ENCODE results near the gene L3MBTL4.
A peak's percentile ranks its signal among the peaks of the same experiment; 100 is the strongest.

L3MBTL4 gene

DNA sequence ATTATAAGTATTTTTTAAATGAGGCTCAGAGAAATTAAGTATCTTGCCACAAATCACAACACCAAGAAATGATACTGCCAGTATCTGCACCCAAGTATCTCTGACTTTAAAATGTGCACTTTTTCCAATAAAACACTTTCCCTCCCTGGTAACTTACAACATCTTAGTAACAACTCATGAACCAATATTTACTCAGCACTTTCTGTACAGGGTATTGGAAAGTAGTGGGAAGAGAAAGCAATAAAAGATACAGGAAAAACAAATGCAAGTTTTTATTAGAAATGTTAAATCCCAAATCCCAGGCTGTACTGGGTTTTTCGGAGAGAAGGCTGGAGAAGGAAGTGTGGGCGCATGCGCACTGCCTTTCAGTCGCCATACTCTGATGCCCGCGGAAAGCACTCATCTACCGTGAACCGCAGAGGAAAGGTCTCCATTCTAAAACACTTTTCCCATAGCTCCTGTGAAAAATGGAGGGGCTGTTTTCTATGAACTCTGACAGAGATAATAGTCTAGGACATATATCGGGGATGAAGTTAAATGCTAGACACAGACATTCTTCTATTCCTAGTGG, 52.1 kb downstream of the L3MBTL4 start:
- DNase-seq: no peak

DNA sequence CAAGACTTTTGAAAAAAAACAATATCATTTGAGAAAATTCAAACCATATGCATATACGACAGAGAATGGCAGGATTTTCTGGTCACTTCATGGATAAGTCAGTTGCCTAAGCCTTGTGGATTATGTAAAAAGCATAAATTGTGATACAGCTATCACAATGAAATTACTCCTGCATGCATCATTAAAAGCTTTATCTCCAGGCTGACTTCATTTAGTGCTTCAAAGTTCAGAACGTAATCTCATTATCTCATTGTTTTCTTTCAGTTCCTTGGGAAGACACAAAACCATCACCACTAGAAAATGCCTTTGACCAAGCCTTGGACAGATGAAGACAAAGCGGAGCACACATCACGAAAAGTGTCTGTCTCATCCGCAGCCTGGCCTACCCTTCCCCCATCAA, 57.0 kb downstream of the L3MBTL4 start:
- DNase-seq: no peak

DNA sequence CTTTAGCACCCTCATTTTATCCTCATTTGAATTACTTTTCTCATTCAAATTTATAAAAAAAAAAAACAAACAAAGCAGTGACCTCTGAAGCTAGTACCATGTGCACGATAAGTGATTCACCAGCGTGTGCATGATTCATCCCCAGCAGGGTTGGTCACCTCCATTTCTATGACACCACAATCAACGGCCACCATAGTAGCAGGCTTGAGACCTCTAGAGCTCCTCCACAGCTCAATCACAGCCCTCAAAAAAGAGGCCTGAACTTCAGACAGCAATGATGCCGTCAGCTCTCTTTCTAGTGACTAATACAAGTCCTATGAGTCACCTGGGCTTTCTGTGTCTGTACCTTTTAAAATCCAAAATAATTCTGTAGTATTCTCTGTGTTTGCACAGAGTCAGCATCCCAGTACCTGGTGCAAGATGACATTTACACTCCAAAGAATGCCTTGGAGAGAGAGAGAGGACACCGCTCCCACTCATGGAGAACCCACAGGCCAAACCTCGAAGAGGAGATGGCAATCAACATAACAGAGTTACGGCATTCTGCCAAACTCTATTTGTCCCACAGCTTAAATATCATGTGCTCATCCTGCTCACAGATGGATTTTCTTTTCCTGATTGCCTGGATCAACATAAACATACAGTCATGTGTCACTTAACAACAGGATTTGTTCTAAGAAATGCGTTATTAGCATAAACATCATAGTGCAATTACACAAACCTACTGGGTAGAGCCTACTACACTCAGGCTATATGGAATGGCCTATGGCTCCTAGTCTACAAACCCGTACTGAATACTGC, 58.7 kb downstream of the L3MBTL4 start:
- no peak for DNase-seq

DNA sequence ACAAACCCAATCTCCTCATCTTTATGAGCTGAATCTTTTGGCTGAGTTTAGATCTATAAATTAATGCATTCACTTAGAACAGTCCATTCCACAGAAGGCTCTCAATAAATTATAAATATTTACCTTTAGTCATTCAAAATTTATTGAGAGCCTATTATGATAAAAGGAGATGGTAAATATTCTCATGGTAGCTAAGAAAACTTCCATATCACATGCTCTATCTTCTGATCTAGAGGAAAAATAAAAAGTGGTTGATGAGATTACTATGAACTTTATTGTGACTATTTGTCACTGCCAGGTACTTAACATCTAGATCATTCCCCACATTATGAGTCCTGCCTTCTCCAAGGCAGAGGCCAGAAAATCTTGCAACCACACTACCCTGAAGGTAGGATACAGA, 62.4 kb downstream of the L3MBTL4 start:
- no peak for DNase-seq

DNA sequence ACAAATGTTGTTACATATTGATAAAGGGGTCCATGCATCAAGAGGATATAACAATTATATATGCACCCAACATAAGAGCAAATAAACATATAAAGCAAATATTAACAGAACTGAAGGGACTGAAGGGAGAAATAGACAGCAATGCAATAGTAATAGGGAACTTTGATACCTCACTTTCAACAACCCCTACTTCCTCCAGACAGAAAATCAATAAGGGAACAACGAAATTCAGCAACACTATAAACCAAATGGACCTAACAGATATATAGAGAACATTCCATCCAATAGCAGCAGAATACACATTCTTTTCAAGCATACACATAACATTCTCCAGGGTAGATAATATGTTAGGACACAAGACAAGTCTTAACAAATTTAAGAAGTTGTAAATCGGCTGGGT, 71.7 kb downstream of the L3MBTL4 start:
- DNase-seq: no peak

DNA sequence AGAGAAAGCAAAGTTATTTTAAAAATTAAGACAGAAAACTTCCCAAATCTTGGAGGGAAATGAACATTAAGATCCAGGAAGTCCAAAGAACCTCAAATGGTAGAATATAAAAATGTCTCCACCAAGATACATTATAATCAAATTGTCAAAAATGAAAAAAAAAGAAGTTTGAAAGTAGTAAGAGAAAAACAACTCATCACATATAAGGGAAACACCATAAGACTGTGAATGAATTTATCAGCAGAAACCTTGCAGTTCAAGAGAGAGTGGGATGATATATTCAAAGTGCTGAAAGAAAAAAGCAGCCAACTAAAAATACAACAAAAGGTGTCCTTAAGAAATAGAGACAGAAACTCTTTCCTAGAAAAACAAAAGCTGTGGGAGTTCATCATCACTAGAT, 73.0 kb downstream of the L3MBTL4 start:
- DNase-seq: no peak

DNA sequence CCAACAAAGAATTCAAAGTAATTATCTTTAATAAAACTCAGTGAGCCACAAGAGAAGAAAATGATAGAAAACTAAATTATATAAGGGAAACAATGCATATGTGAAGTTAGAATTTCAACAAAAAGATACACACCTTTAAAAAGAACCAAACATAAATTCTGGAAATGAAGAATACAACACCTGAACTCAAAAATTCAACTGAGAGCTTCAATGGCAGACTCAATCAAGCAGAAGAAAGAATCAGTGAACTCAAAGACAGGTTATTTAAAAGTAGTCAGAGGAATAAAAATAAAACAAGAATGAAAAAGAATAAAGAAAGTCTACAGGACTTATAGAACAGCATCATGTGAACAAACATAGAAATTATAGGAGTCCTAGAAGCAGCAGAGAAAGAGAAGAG, 73.4 kb downstream of the L3MBTL4 start:
- DNase-seq: no peak

DNA sequence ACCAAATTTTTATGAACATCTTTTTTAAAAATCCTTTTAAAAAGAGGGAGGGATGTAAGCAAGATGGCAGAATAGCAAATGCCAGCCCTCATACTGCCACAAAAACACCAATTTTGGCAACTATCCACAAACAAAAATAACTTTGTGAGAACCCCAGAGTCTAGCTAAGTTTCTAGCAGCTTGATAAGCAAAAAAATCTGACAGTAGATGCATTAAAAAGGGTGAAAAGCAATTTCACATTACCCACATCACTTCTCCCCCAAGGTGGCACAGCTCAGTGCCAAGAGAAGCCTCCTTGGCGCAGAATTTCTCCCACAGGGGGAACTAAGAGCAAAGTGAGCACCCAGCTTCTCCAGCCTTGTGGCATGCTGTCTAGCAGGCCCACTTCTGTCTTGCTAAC, 74.6 kb downstream of the L3MBTL4 start:
- no peak for DNase-seq

DNA sequence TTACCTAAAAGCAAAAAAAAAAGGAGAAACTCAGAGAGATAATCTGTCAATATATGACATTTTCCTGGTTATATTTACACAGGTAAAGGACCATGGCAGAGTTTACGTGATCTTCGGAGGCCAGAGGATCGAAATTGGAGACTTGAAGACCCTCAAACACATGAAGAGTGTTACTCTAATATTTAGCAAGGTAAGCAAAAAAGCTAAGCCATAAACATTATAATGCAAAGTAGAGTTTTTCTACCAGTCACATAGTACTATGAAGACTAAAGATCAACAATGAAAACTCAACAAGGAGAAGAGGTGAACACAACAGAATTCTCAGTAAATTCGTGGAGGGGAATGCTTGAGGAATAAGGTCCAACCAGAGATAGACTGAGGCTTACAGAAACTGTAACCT, 78.5 kb downstream of the L3MBTL4 start:
- no peak for DNase-seq

DNA sequence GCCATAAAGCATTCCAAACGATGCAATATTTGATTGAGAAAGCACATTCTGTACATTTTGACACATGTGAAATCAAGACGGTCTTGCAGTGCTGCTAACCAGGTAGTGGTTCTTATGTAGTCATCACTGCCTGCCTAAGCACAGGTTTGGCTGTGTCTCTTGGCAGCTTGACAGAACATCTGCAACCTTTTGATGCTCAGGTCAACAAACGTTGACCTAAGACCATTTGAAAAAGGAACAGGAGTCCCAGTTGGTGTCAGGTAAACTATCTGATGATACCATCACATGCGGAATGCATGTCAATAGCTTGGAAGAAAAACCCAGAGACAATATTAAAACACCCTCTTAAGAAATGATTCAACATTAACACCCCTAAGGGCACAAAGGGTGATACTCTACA, 80.7 kb downstream of the L3MBTL4 start:
- DNase-seq: no peak

DNA sequence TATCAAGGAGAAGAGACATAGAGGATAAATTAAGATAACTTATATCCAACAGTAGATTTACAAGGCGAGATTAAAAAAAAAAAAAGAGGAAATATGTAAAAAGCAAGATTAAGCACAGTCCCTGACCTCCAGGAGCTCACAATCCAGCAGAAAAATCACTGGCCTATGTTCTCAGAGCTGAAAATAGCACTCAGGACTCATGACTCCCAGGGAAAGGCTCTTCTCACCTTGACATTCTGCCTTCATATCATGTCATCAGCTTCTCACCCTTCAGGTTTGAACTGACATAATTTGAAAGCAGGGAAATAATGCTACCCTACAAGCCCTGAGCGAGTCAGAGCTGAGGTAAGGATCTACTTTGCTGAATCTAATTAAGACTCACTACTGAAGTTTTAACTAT, 82.8 kb downstream of the L3MBTL4 start:
- no peak for DNase-seq

DNA sequence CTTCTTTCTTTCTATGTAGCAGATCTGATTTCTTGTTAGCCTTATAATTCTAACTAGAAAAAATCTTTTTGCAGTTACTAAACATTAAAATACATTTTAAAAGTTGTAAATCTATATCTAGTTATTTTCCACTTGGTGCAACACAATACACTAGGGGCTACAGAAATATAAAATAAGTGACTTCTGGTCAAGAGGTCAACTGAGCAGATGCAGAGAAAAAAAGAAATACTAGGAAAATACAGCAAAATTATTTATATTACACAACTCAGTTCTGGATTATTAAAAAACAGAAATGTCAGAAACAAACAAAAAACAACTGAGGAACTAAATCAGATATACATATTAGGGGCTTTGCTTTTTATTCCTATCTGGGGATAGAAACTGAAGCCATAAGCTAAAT, 83.9 kb downstream of the L3MBTL4 start:
- no peak for DNase-seq

DNA sequence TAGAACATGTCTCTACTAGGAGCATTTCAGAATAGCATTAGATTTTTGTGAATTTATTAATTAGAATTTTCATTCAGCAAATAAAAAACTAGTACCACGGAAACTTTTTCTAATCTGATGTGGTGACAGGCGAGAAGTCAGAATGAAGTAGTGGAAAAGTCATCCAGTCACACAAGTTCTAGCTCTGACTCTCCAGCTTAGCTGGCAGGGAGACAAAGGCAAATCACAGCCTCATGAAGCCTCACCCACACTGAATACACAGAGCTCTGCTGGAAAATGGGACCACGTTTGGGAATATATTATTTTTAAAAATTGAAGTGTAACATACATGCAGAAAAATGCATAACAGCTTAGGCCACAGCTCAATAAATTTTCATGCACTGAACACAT, 86.1 kb downstream of the L3MBTL4 start:
- no peak for DNase-seq

DNA sequence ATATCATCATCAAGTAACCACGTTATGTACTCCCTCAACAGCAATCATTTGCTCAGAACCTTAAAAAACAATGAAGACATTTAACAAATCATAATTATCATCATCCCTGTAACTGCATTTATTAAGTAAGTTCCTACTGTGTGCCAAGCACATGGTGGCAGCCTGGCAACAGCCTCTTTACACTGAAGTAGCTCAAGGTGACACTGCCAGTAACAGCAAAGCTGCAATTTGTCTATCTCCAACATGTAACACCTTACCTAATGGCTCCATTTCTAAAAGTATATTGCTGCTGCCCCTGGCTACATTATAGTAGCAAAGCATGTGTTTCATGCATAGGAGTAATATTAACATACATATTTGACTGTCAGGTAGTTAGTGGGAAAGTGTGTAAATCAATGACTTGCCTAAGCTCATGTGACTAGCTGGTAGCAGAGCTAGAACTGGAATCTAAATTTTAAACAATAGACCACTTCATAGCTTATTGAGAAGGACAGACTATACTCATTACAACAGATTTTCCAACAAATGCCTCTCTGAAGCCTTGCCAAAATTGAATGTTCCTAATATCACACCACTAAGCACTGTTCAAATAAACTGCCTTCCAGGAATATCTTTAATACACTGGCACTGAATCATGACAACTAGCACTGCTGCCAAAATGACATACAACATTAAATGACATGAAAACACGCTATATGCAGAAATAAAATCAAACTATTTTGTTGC, 86.7 kb downstream of the L3MBTL4 start:
- DNase-seq: no peak

DNA sequence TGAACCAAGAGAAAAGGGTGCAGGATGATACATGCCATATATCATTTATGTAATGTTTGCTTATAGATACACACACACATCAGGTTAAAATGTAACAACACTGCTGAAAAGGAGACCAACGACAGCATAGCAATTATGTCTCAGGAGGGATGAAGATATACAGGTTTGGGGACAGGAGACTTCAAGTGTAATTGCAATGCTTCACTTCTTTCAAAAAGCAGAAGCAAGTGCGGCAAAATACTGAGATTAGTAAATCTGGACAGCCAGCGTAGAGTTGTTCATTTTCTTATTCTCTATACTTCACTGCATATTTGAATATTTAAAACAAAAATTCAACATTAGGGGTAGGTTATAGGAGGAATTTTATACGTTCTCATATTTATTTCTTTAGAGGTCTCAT, 87.2 kb downstream of the L3MBTL4 start:
- DNase-seq: no peak

DNA sequence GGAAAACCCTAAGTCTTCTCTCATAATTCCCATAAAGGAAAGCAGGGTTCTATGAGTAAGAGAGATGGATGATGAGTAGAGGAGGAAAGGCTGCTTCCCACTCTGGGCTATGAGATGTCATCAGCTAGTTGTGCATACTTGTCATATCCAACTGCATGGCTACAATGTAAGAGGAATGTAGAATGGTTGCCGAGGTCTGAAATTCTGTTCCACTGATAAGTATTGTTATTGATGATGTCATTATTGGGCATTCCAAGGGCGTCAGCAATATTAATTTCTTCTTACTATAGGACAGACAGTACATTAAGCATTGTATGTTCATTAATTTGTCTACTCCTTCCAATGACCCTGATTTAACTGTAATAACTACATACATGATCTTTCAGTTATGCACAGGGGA, 88.1 kb downstream of the L3MBTL4 start:
- no peak for DNase-seq

DNA sequence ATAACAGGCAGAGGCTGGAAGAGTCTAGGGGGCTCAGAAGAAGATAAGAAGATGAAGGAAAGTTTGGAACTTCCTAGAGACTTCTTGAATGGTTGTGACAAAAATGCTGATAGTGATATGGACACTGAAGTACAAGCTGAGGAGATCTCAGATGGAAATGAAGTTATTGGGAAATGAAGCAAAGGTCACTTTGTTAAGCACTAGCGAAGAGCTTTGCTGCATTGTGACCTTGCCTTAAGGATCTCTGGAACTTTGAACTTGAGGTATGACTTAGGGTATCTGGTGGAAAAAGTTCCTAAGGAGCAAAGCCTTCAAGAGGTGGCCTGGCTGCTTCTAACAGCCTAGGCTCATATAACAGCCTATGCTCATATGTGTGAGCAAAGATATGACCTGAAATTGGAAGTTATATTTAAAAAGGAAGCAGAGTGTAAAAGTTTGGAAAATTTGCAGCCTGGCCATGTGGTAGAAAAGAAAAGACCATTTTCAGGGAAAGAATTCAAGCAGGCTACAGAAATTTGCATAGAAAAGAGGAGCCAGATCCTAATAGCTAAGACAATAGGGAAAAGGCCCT, 91.3 kb downstream of the L3MBTL4 start:
- DNase-seq: no peak

DNA sequence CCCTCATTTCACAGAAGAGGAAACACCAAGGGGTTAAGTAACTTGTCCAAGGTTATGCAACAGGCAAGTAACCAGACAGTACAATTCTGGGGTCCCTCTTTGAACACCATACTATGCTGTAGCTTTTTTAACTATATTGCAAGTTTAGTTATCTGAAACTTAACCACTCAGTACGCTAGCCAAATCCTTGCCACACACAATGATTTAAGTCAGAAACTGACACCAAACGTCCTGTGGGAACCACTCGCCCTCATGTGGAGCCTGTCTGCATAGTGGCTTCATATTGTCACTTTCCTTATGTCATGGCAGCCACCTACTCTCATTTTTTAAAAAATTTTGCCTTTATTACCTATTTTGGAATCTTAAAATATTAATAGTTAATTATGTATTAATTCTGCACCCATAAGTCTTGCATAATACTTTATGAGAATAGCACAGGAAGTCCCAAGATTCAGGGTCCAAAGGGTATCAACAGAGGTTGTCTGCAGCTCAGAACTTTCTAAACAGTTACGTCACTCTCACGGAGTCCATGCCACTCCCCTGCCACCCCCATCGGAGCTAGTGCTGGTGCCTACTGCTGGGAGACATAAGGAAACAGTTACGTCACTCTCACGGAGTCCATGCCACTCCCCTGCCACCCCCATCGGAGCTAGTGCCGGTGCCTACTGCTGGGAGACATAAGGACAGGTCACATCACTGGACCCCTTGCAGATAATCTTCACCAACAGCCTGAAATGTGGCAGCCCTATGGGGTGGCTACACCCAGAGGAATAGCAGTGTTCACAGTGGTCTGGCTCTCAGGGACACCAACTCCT, 99.0 kb downstream of the L3MBTL4 start:
- DNase-seq: peak; percentile 25

DNA sequence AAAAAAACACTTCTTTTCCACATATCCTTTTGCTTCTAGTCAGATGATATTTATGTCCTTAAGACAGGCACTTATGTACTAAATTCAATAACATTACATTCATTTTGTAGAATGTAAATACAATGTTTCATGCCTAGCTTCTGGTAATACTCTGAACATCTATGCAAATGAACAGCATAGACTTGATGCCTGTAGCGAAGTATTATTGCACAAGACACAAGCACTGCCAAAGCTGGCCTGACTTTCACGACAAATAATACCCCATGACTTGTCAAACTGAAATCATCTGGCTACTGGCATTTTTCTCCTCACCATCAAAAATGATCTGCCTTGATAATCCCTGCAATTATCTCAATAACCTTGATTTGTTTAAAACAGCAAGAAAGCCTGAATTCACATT, 101.3 kb downstream of the L3MBTL4 start:
- DNase-seq: no peak

DNA sequence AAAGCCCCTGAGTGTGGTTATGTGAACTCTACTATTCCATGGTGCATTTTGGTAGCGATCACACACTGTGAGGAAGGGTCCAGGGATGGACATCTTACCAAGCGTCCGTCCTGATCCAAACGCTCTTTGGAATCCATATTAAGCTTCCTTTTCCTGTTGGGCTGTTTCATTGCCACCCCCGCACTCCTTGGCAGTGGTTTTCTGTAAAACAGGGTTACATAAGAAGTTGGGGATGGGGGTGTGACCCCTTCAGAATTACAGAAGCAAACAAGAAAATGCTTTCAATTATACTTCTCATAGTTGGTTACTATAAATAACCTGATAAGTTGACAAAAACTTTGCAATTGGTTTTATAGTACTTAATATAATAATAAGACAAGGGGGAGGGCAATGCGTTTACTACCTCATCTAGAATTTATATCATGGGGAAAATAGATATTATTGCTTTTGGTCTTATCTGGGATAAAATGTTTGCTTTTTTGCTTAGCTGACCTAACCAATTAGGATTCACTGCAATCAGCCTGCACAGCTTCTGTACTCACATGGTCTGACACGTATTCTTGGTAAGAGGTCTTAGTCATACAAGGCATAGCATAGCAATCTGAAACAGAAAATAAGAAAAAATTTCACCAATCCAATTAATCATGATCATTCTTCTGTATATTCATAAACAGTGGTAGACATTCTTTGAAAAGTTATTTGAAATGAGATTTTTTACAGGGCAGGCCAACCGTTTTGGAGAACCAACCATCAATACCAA, 103.1 kb downstream of the L3MBTL4 start:
- DNase-seq: no peak

DNA sequence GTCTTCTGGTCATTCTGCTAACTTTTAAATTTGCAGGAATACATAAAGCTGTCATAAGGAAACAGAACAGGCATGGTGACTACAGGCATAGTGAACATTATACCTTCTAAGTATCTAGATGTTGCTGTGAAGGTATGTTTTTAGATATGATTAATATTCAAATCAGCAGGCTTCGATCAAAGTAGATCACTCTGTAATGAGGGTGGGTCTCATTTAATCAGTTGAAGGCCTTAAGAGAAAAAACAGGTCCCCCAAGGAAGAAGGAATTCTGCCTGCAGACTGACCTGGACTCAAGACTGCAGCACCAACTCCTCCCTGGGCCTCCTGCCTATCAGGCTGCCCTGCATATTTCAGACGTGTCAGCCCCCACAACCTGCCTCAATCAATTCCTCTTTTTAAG, 104.0 kb downstream of the L3MBTL4 start:
- DNase-seq: no peak

DNA sequence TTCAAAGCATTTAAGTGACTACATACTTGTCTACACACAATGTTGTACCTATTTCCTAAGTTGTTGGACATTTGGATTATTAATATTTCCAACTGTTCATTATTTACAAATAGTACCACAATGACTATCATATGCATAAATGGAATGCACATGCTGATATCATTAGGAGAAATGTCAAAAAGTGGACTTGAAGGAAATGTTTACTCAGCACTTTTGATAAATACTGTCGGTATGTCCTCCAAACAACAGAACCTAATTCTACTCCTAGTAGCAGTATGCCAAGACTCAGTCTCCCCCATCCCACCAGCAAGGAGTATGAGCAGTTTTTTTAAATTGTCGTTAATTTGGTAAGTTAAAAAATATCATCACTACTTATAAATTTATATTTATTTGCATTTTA, 116.8 kb downstream of the L3MBTL4 start:
- no peak for DNase-seq
